GM12875 (cell line): ENCODE data around the gene SORCS2.
A peak's percentile ranks its signal among the peaks of the same experiment; 100 is the strongest.

Experiments used
- H3K4me3 ChIP-seq: one replicate; pipeline ENCODE4 v1.5.1; 2011; ENCODE audit warnings: low read depth, low read length, control low read depth
- CTCF ChIP-seq: IDR thresholded peaks from 2 replicates; pipeline ENCODE4 v1.5.1; 2011; ENCODE audit warnings: low read depth, mild to moderate bottlenecking, control low read depth, inconsistent platforms, low read length, moderate library complexity, borderline replicate concordance; ENCODE audit not compliant: insufficient read depth

SORCS2 gene

GRCh38 chr4:7155590-7156071 is 36.7 kb upstream of the SORCS2 start:
- no peak for TF ChIP-seq CTCF
- H3K4me3 ChIP-seq: no peak overlapping the region

GRCh38 chr4:7156328-7156727 is 36.0 kb upstream of the SORCS2 start:
- TF ChIP-seq CTCF: no peak
- no peak overlapping the region for H3K4me3 ChIP-seq

GRCh38 chr4:7156761-7157488 is 35.4 kb upstream of the SORCS2 start:
- TF ChIP-seq CTCF: peak; percentile 54; the same call in 1 of the 2 replicates
- H3K4me3 ChIP-seq: no peak overlapping the region

- H3K4me3 ChIP-seq: no peak overlapping the region
- TF ChIP-seq CTCF: no peak
Observed at GRCh38 chr4:7157666-7158065, 34.7 kb upstream of the SORCS2 start.

GRCh38 chr4:7158081-7158750 is 34.1 kb upstream of the SORCS2 start:
- no peak for TF ChIP-seq CTCF
- no peak overlapping the region for H3K4me3 ChIP-seq

- no peak for TF ChIP-seq CTCF
Observed at GRCh38 chr4:7158991-7159390, 33.3 kb upstream of the SORCS2 start.

GRCh38 chr4:7159923-7160322 is 32.4 kb upstream of the SORCS2 start:
- no peak overlapping the region for H3K4me3 ChIP-seq
- no peak for TF ChIP-seq CTCF

More at GRCh38 chr4:7158991-7159390, 33.3 kb upstream of the SORCS2 start:
- H3K4me3 ChIP-seq: no peak overlapping the region
